ENCODE results near the gene ODAD2. TPM values are rescaled to one million over a fixed set of nuclear protein-coding genes. Genes with fewer than 3 reads are reported as not detected.

ODAD2 gene
- total RNA-seq, 1 donor from 2014 or later = 0.86 TPM

DNA sequence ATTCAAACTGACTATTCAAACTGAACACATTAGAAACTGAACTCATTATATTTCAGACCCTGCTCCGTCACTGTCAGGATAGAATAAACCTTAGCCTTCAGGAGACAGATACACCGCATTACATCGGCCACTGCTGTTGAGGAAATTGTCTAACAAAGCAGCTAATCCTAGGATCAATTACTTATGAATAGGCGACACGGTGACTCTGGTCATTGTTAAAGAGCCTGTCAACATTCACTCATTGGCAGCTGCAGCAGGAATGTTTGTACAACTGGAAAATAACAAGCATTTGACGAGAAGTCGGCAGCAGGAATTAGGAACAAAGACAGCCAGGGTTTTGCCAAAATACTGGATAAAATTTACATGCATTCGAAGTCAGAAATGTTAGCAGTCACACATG is 141.3 kb downstream of the ODAD2 start:
- DNase-seq (ENCODE audit: low spot score) = no peak

GRCh38 chr10:27844223-27844622 is 154.7 kb downstream of the ODAD2 start:
- no peak for DNase-seq (ENCODE audit: low spot score)

- no peak for DNase-seq (ENCODE audit: low spot score)
These were observed 160.0 kb downstream of the ODAD2 start for GRCh38 chr10:27838901-27839300.

GRCh38 chr10:27838361-27838760 is 160.5 kb downstream of the ODAD2 start:
- DNase-seq (ENCODE audit: low spot score) = no peak

- DNase-seq (ENCODE audit: low spot score) = no peak
These were observed 164.4 kb downstream of the ODAD2 start for GRCh38 chr10:27834476-27834875.

DNA sequence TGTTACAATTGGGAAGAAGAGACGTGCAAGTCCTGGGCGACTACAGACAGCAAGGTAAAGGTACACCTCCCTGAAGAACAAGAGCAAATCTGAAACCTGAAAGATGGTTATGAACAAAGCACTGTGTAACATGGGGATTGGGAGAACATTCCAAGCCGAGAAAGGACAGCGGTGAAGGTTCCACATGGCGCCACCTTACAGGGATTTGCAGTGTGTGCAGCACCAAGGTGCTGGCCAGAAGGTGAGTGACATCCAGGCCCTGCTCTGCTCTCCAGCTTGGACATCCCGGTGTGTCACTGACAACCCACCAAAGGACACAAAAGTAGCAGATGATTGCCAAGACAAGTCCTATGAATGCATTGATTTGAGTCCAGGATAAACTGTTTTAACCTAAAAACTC is 165.1 kb downstream of the ODAD2 start:
- DNase-seq (ENCODE audit: low spot score) = no peak

GRCh38 chr10:27832826-27833225 is 166.1 kb downstream of the ODAD2 start:
- DNase-seq (ENCODE audit: low spot score) = no peak

DNA sequence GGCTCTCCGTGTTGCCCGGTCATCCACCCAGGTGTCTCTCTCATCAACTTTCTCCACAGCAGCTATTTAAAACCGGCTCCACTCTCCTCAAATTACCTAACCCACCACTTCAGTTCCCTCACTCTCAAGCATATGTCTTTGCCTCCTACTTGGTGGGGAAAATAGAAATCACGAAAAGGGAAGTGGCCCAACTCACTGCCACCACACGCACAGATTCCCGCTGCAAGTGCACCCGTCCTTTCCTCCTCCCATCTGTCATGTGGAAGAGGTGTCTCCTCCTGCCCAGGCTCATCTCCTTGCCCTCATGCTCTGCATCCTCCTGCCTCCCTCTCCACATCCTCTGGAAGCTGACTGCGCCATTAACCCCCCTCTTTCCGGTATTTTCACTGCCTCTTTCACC is 172.5 kb downstream of the ODAD2 start:
- no peak for DNase-seq (ENCODE audit: low spot score)

GRCh38 chr10:27822301-27822700 is 176.6 kb downstream of the ODAD2 start:
- no peak for DNase-seq (ENCODE audit: low spot score)

GRCh38 chr10:27820637-27821036 is 178.2 kb downstream of the ODAD2 start:
- DNase-seq (ENCODE audit: low spot score) = no peak

DNA sequence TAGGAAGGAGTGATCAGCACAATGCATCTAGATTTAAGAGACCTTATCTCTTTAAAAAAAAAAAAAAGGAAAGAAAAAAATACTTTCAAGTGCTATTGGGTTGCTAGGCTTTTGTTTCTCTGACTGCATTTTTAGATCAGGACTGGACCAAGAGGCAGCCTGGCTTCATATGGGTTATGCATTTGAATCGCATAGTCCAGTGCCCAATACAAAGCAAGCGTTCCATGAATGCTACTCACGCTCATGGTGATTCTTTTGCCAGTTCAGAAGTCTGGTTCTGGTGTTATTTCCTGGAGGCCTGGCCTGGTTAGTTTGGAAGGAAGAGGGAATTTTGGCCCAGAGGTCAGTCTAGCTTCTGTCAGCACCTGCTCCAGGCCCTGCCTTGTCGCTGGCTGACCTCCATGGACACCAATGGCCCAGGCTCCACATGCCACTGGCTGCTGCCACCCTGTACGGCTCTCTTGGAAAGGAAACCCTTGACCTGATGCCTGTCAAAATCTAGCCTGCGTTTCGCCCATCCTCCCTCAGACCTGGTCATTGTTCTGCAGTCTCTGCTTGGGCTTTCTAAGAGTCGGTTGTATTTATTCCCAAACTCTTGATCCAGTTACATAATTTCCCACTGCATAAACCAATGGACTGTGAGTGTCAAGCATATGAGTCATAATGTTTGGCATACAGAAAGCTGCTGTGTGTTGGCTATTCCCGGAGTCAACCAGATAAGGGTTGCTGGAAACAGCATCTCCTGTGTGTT is 178.9 kb downstream of the ODAD2 start:
- DNase-seq (ENCODE audit: low spot score) = no peak

- no peak for DNase-seq (ENCODE audit: low spot score)
These were observed 182.6 kb downstream of the ODAD2 start for GRCh38 chr10:27816320-27816719.

DNA sequence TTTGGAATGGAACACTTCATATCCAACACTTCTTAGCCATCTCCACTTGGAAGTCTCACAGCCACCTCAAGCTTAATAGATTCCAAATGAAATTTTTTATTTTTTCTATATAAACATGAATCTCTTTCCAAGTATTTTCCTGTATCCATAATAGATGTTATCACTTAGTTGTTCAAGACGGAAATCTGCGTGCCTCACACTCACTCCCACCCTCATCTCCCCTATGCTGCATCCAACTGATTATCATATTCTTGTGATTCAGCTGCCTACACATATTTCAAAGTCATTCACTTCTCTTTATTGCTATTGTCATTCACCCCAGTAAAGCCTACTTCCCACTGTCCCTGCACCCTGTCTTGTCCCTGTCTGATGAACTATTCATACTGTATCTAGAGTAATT is 183.0 kb downstream of the ODAD2 start:
- DNase-seq (ENCODE audit: low spot score) = no peak

- DNase-seq (ENCODE audit: low spot score) = no peak
These were observed 183.6 kb downstream of the ODAD2 start for GRCh38 chr10:27815261-27815660.

DNA sequence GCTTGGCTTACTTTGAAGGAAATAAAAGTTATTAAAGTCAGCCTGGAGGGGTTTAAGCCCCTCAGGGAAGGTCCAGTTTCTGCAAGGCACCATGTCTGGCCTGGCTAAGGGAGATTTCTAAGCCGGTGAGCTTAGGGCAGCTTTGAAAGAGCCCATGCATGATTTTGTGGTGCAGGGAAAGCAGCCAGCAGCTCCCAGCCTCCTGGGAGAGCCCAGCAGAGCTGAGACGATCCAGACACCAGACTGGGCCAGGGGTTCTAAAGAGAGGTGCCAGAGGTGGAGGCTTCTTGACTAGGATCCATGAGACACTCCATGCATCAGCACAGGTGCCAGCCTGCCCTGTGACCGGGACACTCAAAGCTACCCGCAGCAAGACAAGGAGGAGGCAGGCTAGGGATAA is 193.7 kb downstream of the ODAD2 start:
- DNase-seq (ENCODE audit: low spot score) = no peak

DNA sequence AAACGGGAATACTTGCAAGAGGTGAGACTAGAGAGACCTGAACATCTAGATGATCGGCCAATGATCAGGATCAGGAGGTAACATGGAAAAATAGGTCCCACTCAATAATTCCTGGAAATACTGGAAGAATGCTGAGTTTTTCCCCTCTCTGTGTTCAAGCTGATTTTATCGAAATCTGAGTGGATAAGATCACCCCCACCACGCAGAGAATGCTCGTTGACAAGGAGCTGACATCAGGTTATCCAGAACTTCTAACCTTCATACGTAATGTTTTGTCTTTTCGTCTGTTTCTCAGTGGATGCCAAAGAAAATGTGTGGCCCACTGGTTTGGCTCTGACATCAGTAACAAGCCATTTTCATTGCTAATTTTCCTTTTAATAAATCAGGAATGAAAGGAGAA is 194.7 kb downstream of the ODAD2 start:
- no peak for DNase-seq (ENCODE audit: low spot score)

GRCh38 chr10:27801171-27801785 is 197.6 kb downstream of the ODAD2 start:
- no peak for DNase-seq (ENCODE audit: low spot score)

- no peak for DNase-seq (ENCODE audit: low spot score)
These were observed 199.8 kb downstream of the ODAD2 start for GRCh38 chr10:27799046-27799445.

- DNase-seq (ENCODE audit: low spot score) = no peak
These were observed 204.7 kb downstream of the ODAD2 start for GRCh38 chr10:27794157-27794556.

DNA sequence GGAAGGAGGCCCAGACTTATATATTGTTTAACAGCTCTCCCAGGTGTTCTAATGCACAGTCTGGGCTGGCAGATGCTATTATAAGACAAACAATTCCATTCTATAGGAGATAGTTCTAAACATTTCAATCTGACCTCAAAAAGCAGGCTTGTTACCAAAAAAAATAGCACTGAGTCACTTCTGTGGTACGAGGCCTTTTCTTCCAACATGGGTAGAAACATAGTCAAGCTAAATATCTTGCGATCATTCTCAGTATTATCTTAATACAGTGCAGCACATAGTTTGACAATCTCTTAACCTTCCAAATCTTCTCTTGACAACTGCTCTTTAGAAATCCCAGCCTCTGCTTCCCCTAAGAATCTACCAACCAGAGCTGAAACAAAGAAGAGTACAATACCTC is 206.7 kb downstream of the ODAD2 start:
- DNase-seq (ENCODE audit: low spot score) = no peak

DNA sequence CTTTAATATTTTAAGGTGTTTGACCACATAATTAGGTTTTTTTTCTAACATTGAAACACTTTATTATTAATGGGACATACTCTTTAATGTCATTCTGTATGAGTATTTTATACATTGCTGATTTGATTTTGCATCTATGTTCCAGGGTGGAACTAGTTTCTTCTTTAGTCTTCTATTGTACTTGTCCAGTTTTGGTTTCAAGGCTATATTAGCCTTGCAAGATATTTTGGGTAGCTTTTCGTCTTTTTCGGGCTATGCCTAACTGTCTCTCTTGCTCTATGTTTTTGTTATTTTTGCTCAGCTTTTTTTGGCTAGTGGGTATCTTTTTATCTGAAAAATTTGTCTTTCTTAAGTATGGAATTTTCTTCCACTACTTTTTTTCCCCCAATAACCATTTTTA is 214.6 kb downstream of the ODAD2 start:
- no peak for DNase-seq (ENCODE audit: low spot score)

DNA sequence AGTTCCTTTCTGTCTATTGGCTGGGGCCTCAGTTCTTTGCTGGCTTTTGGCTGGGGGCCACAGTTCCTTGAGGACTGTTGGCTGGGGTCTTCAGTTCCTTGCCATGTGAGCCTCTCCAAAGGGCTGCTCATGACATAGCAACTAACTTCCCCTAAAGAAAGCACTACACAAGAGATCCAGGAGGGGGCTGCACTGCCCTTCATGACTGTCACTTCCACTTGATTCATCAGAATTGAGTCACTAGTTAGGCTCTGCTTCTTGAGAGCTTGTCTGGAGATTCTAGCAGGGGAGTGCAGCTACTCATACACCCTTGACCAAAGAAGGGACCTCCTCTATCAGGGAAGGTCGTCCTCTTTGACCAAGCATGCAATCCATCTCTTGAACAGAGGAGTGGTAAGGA is 215.2 kb downstream of the ODAD2 start:
- DNase-seq (ENCODE audit: low spot score) = no peak

DNA sequence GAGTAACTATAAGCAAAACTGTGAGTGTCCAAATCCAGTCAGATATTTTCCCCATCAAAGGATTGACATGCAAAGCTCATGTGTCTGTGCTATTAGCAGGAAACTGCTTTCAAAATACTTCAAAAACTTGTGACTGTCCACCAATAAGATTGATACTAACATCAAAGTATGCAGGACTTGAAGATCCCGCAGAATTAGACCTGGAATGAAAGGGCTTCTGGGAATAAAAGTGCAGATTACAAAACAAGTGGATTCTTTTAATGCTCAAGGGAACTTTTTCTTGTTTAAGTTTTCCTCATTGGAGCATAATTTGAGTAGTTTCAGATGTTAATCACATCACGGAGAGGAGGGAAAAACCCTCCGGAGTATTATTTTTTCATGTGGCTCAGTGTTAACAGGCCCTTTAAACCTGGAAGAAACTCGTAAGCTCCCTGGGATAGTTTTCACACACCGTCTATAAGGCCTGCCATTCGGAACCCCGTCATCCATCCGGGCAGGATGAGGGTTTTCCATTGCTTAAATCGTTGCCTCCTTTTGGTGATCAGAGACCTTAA is 219.3 kb downstream of the ODAD2 start:
- DNase-seq (ENCODE audit: low spot score) = no peak

Measured in ureter (tissue), 1 donor.